ENCODE data around the gene GLI3.

GRCh38 chr7:42137431-42137830 lies 99.6 kb downstream of the GLI3 start:
- TF ChIP-seq, protein P1, sequence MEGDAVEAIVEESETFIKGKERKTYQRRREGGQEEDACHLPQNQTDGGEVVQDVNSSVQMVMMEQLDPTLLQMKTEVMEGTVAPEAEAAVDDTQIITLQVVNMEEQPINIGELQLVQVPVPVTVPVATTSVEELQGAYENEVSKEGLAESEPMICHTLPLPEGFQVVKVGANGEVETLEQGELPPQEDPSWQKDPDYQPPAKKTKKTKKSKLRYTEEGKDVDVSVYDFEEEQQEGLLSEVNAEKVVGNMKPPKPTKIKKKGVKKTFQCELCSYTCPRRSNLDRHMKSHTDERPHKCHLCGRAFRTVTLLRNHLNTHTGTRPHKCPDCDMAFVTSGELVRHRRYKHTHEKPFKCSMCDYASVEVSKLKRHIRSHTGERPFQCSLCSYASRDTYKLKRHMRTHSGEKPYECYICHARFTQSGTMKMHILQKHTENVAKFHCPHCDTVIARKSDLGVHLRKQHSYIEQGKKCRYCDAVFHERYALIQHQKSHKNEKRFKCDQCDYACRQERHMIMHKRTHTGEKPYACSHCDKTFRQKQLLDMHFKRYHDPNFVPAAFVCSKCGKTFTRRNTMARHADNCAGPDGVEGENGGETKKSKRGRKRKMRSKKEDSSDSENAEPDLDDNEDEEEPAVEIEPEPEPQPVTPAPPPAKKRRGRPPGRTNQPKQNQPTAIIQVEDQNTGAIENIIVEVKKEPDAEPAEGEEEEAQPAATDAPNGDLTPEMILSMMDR (IDR thresholded peaks at IDR 0.05): no peak
- no peak for TF ChIP-seq ZFX (IDR thresholded peaks at IDR 0.05; ENCODE audit: borderline replicate concordance)

Data from 22Rv1 (cell line).